HS-27A (cell line): Measurements from ENCODE around the gene LDLRAD3.
"Not testable (repeated sequence)": the region's sequence is repeated elsewhere in the genome, so short reads cannot be mapped to it uniquely, and the experiment has no call there.

Experiments
- DNase-seq: peaks from one replicate; pipeline ENCODE4 v3.0.0-alpha.2; 2012; ENCODE audit warnings: low read depth, missing footprints

The LDLRAD3 gene

GRCh38 chr11:36019722-36020121, 75.9 kb downstream of the LDLRAD3 start:
- DNase-seq = no peak

- no peak for DNase-seq
Measured at GRCh38 chr11:36022882-36023281, 79.0 kb downstream of the LDLRAD3 start.

DNA sequence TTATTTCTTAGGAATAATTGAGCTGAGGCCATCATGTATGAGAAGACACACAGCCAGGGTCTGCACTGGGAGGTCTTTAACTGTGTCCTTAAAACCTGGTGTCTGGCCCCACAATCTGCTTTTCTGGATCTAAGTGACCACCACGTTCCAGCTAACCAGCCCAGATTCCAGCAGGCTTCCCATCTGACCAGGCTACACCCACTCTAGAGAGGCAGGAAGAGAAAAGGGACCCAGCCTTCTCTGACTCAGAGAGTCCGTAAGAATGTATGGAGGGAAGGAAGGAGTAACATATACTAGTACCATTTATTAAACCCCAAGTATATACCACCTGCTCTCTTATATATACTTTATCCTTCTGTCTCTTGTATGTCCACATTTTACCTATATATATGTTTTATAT, 80.1 kb downstream of the LDLRAD3 start:
- DNase-seq = peak; percentile 41

- no peak for DNase-seq
Measured at GRCh38 chr11:36024716-36025115, 80.9 kb downstream of the LDLRAD3 start.

DNA sequence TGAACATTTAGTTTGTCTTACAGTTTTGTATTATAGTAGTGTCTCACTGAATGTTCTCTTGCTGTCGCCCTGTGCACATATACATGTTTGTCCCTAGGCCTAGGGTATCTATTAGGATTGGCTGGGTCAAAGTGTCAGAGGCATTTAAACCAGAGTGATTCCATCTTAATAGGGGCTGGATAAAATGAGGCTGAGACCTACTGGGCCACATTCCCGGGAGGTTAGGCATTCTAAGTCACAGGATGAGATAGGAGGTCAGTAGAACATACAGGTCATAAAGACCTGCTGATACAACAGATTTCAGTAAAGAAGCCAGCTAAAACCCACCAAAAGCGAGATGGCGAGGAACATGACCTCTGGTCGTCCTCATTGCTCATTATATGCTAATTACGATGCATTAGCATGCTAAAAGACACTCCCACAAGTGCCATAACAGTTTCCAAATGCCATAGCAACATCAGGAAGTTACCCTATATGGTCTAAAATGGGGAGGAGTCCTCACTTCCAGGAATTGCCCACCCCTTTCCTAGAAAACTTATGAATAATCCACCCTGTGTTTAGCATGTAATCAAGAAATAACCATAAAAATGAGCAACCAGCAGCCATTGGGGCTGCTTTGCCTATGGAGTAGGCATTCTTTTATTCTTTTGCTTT, 82.6 kb downstream of the LDLRAD3 start:
- DNase-seq = no peak

- DNase-seq = no peak
Measured at GRCh38 chr11:36027731-36028130, 83.9 kb downstream of the LDLRAD3 start.

- DNase-seq = no peak
Measured at GRCh38 chr11:36029616-36030015, 85.8 kb downstream of the LDLRAD3 start.

- no peak for DNase-seq
Measured at GRCh38 chr11:36030731-36031281, 86.9 kb downstream of the LDLRAD3 start.

- no peak for DNase-seq
Measured at GRCh38 chr11:36033082-36033751, 89.4 kb downstream of the LDLRAD3 start.

- no peak for DNase-seq
Measured at GRCh38 chr11:36033936-36034335, 90.1 kb downstream of the LDLRAD3 start.

GRCh38 chr11:36034551-36035331, 90.9 kb downstream of the LDLRAD3 start:
- DNase-seq = peak; percentile 87

DNA sequence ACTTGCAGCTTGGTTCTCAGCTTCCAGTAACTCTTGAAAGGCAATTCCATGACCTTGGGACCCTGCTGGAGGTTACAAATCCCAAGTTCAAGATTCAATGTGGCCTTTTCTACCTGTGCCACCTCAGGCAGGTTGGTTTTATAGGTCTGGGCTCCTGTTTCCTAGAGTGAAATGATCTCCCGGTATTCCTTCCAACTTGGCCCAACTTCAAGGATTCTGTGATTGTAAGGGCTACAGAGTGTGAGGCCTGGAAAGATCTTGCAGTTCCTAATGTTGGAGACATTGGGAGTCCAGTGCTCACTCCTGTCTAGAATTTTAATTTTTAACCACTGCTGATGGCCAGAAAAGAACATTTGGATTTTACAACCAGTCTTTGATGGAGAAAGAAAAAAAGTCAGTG, 91.6 kb downstream of the LDLRAD3 start:
- no peak for DNase-seq

GRCh38 chr11:36035999-36036398, 92.1 kb downstream of the LDLRAD3 start:
- no peak for DNase-seq

GRCh38 chr11:36037031-36037430, 93.2 kb downstream of the LDLRAD3 start:
- DNase-seq = no peak

DNA sequence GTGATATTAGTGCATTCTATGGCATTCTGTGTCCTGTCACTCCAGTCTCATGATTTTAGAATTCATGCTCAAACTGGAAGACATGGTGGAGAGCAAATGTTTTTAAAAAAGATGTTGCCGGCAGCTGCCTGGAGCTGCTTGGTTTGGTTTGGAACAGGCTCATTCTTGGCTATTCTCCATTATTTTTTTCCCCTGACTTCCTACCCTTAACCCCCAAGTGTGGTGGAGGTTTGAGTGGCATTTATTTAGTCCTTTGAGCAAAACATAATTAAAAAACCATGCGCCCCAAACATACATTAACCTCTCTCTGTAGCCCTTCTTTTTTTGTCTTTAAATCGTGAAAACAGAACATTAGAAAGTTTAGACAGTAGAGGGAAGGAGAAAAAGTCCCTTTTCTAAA, 94.7 kb downstream of the LDLRAD3 start:
- no peak for DNase-seq

DNA sequence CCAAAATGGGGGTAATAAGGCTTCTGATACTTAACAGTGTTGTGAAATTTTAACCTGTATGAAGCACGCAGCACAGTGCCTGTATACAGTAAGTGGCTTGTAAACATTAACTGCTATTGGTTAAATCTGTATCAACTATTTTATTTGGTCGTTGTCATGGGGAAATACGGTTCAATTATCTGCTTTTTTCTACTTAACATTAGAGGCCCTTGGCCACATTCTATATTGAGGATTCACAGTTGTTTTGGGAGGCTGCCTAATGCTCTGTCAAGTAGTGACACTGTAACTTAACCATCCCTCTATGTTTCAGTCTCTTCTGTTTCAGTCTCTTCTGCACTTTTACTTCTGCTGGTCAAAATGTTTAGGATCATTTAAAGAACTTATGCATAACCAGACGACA, 95.6 kb downstream of the LDLRAD3 start:
- no peak for DNase-seq

DNA sequence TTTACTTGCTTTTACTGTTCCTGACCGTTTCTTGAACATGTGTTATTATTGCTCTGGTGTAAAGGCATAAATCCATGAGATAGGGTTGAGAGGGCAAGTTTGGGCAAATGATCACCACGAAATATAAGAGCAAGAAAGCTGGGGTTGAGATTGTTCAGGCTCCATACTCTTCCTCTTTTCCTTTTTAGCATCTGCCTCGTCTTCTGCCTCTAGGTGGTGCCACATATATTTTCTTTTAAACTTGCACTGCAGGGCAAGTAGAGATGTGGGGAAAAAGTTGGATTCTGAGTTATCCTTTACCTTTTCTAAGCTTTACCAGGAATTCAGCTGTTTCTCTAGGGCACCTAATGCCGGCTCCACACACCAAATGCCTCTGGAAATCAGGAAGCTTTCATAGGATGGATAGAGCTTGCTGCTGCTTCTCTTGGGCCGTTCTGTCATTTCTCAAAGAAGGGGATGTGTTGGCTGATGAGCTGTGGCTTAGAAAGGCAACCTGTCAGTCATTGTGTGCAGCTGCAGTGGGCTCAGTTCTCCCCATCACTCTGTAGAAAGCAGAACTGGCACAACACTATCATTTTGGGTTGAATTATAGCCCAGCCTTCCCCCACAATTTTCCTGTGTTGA, 98.2 kb downstream of the LDLRAD3 start:
- no peak for DNase-seq

DNA sequence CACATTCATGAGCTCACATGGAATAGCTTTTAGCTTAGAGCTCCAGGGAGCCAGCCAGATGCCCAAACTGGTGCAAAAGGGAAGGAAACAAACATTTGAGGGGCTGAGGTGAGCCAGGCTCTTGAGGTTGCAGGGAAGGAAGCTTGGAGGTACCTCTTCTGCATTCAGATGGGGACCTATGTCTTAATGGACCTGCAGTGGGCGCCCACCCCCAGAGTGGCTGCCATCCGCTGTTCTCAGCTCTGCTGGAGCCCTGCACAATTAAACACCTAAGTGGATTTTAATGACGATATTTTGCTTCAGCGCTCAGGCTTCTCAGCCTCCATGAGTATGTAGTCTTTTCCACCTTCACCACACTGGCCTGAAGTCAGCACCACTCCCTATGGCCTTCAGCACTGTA, 100.8 kb downstream of the LDLRAD3 start:
- DNase-seq = no peak

GRCh38 chr11:36045945-36046344, 102.1 kb downstream of the LDLRAD3 start:
- not testable (repeated sequence) for DNase-seq

GRCh38 chr11:36046932-36047331, 103.1 kb downstream of the LDLRAD3 start:
- no peak for DNase-seq

DNA sequence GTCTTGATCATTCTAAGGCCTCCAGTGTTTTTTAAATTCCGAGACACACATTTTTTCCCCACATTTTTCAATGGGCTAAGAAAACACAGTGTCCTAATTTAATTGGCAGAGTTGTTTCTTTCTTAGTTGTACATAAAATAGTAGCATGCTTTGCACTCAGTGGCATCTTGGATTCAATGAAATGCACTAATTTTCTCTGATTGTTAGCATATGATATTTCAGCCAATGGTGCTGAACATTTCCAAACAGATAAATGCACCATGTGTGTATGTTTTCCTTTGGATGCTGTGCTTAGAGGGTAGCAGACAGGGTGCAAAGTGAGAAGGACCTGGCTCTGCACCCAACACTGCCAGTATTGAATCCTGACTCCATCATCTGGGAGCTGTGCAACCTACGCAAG, 103.5 kb downstream of the LDLRAD3 start:
- no peak for DNase-seq

DNA sequence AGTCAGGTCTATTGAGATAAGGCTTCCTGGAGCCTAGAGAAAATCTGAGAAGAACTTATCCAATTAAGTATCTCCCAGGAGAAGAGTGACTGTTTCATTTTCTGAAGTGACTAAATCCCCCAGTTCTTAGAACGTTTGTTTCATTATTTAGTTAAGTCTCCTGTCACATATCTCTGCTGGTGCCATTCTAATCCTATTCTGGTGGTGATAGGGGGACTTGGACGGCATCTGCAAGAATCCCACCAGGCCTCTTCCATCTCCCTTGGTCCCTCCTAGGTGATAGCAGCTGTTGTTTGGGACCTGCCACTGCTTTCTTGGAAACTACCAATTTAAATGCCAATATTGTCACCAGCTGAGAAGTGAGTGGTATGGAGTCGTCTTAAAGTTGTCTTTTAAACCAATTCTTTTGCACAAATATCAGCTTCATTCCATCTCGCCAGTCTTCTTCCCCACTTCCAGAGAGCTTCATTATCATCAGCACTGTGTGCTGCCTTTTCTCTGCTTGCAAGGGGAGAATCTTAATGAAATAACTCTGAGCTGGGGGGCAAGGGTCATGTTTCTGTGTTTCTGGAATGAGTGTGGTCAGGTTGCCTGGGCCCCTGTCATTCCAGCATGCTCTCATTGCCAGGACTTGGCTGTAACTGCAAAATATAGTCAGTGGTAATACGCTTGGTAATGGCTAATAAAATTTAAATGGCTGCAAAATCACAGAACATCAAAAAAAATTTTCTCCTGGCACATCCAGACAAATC, 104.8 kb downstream of the LDLRAD3 start:
- no peak for DNase-seq
